Measurements from ENCODE around the gene TOMM6. TPM values are rescaled to one million over a fixed set of nuclear protein-coding genes. Genes with fewer than 3 reads are reported as not detected.

Gene TOMM6
- total RNA-seq, 1 donor from 2014 or later: 55.0 TPM

DNA sequence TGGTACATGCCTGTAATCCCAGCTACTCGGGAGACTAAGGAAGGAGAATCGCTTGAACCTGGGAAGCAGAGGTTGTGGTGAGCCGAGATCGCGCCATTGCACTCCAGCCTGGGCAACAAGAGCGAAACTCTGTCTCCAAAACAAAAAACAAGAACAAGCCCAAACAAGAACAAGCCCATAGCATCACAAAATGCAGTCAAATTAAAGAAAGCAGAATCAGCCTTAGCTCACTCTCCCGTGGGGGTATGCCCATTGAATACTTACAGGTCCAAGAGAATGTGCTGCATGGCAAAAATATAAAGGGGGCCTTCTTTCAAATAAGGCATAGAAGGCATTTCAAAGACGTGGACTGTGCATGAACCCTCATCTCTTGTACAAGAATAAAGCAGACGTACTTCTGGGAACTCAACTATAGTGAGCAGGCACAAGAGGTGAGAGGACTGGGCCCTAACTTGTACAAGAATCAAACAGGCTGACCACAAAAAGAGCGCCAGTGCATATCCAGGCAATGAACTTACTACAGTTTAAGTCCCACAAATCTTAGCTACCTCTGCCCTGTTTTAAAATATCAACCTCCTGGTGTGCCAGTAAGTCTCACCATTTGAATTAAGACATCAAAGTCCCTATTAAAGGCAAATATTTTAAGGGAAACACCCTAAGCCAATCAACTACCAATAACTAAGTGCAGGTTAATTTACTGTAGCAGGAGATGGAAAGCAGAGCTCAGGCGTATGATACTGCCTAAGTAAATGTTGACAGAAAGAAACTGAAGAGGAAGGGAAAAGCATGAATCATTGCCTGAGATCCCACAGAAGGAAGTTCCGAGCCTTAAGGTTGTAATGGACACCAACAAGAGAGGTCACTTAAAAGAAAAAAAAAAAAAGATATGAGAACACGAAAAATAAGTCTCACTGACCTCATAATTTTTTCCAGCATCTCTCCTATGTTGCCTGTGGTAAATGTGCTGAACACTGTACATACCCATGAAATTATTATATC is 37.4 kb downstream of the TOMM6 start:
- TF ChIP-seq, protein P1, sequence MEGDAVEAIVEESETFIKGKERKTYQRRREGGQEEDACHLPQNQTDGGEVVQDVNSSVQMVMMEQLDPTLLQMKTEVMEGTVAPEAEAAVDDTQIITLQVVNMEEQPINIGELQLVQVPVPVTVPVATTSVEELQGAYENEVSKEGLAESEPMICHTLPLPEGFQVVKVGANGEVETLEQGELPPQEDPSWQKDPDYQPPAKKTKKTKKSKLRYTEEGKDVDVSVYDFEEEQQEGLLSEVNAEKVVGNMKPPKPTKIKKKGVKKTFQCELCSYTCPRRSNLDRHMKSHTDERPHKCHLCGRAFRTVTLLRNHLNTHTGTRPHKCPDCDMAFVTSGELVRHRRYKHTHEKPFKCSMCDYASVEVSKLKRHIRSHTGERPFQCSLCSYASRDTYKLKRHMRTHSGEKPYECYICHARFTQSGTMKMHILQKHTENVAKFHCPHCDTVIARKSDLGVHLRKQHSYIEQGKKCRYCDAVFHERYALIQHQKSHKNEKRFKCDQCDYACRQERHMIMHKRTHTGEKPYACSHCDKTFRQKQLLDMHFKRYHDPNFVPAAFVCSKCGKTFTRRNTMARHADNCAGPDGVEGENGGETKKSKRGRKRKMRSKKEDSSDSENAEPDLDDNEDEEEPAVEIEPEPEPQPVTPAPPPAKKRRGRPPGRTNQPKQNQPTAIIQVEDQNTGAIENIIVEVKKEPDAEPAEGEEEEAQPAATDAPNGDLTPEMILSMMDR (IDR thresholded peaks at IDR 0.05; ENCODE audit: insufficient read depth, low read length, severe bottlenecking): no peak
- Histone ChIP-seq H3K4me3 (ENCODE audit: low read depth, low read length) (no peak overlapping the region), H3K27me3 (ENCODE audit: control insufficient read depth, insufficient read depth, low read length) (no peaks in the 10 kb centered on the region), H3K36me3 (ENCODE audit: control insufficient read depth, insufficient read depth, low read length) (no peaks in the 10 kb centered on the region)
- FAIRE-seq (no peak), DNase-seq (ENCODE audit: low read depth) (peak; percentile 97)

- no peaks in the 10 kb centered on the region for H3K36me3 ChIP-seq (ENCODE audit: control insufficient read depth, insufficient read depth, low read length)
- H3K4me3 ChIP-seq (ENCODE audit: low read depth, low read length): no peak overlapping the region
- H3K27me3 ChIP-seq (ENCODE audit: control insufficient read depth, insufficient read depth, low read length): no peaks in the 10 kb centered on the region
- FAIRE-seq (no peak), DNase-seq (ENCODE audit: low read depth) (no peak)
- TF ChIP-seq, protein P1 (IDR thresholded peaks at IDR 0.05; ENCODE audit: insufficient read depth, low read length, severe bottlenecking): no peak
Observed at GRCh38 chr6:41826343-41827022, 39.0 kb downstream of the TOMM6 start.

DNA sequence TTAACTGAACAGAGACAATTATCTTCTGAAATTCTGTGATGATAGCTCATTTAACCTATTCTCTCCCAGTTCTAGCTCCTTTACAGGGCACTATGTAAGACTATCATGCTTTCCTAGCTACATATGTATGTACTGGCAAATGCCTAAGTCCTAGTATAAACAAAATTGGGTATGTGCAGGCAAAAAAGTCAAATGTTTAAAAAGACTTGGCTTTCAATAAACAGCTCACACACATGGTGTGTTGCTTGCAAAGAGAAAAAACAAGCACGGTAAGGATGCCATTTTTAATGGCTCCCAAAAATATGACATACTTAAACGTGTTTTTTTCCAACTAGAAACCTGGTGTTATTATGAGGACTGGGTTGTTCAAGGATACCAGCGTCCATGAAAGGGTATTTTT is 44.8 kb downstream of the TOMM6 start:
- no peak for FAIRE-seq
- H3K4me3 ChIP-seq (ENCODE audit: low read depth, low read length): no peak overlapping the region
- H3K27me3 ChIP-seq (ENCODE audit: control insufficient read depth, insufficient read depth, low read length): no peaks in the 10 kb centered on the region
- H3K36me3 ChIP-seq (ENCODE audit: control insufficient read depth, insufficient read depth, low read length): no peaks in the 10 kb centered on the region
- DNase-seq (ENCODE audit: low read depth): no peak
- TF ChIP-seq, protein P1 (IDR thresholded peaks at IDR 0.05; ENCODE audit: insufficient read depth, low read length, severe bottlenecking): no peak

- FAIRE-seq: no peak
- H3K36me3 ChIP-seq (ENCODE audit: control insufficient read depth, insufficient read depth, low read length): no peaks in the 10 kb centered on the region
- no peaks in the 10 kb centered on the region for H3K27me3 ChIP-seq (ENCODE audit: control insufficient read depth, insufficient read depth, low read length)
- no peak overlapping the region for H3K4me3 ChIP-seq (ENCODE audit: low read depth, low read length)
- TF ChIP-seq, protein P1 (IDR thresholded peaks at IDR 0.05; ENCODE audit: insufficient read depth, low read length, severe bottlenecking): no peak
- no peak for DNase-seq (ENCODE audit: low read depth)
Observed at GRCh38 chr6:41836022-41836659, 48.6 kb downstream of the TOMM6 start.

- TF ChIP-seq, protein P1 (IDR thresholded peaks at IDR 0.05; ENCODE audit: insufficient read depth, low read length, severe bottlenecking): no peak
- no peaks in the 10 kb centered on the region for H3K36me3 ChIP-seq (ENCODE audit: control insufficient read depth, insufficient read depth, low read length)
- FAIRE-seq (no peak), DNase-seq (ENCODE audit: low read depth) (peak; percentile 24)
- H3K4me3 ChIP-seq (ENCODE audit: low read depth, low read length): no peak overlapping the region
- no peaks in the 10 kb centered on the region for H3K27me3 ChIP-seq (ENCODE audit: control insufficient read depth, insufficient read depth, low read length)
Observed at GRCh38 chr6:41836660-41837052, 49.2 kb downstream of the TOMM6 start.

Other genes starting within 250 kb of the TOMM6 start
- 2.1 and 2.3 TPM in 2 replicates for gene FOXP4, start 241.3 kb upstream of the TOMM6 start, total RNA-seq
- 57.1 and 61.3 TPM in 2 replicates for gene MDFI, start 149.2 kb upstream of the TOMM6 start, total RNA-seq
- 6.8 and 13.2 TPM in 2 replicates for gene TFEB, start 52.1 kb upstream of the TOMM6 start, total RNA-seq
- not detected in 2 replicates for gene PGC, start 40.3 kb upstream of the TOMM6 start, total RNA-seq
- gene FRS3, start 7.8 kb upstream of the TOMM6 start, total RNA-seq: 0.77 and 0.79 TPM in 2 replicates
- gene PRICKLE4, start 6.9 kb upstream of the TOMM6 start, total RNA-seq: 0.53 and 0.90 TPM in 2 replicates
- 1.5 and 1.6 TPM in 2 replicates for gene USP49, start 107.7 kb downstream of the TOMM6 start, total RNA-seq
- 37.6 and 40.0 TPM in 2 replicates for gene MED20, start 133.4 kb downstream of the TOMM6 start, total RNA-seq
- 16.9 and 28.2 TPM in 2 replicates for gene BYSL, start 133.8 kb downstream of the TOMM6 start, total RNA-seq
- gene CCND3, start 154.1 kb downstream of the TOMM6 start, total RNA-seq: 9.7 and 11.8 TPM in 2 replicates